Measurements from ENCODE around the gene NRG3. TPM values are rescaled to one million over a fixed set of nuclear protein-coding genes. Genes with fewer than 3 reads are reported as not detected.

NRG3 gene
- total and polyA plus RNA-seq, 2 of the 8 experiments (the other 6 are each of a cell fraction or from before 2014, with no cell fraction given) = 4.2 to 5.0 TPM

- TF ChIP-seq MAX (IDR thresholded peaks at IDR 0.05) (no peak), CHD2 (IDR thresholded peaks at IDR 0.05; ENCODE audit: low read length) (no peak), HDAC2 (IDR thresholded peaks at IDR 0.05; ENCODE audit: borderline replicate concordance in 1 of 2, low read depth in 2 of 2, low read length in 2 of 2) (no peak), TEAD4 (IDR thresholded peaks at IDR 0.05; ENCODE audit: low read depth, low read length) (no peak), SP4 (IDR thresholded peaks at IDR 0.05; ENCODE audit: low read length) (no peak), SAP30 (IDR thresholded peaks at IDR 0.05; ENCODE audit: insufficient read depth, insufficient replicate concordance, low read length) (no peak), CREB1 (IDR thresholded peaks at IDR 0.05) (no peak), NANOG (IDR thresholded peaks at IDR 0.05; ENCODE audit: insufficient read depth, low read depth, low read length, poor library complexity, severe bottlenecking) (no peak), ASH2L (IDR thresholded peaks at IDR 0.05; ENCODE audit: low read length) (no peak), RFX5 (IDR thresholded peaks at IDR 0.05; ENCODE audit: borderline replicate concordance, low read depth, low read length) (no peak)
Measured at GRCh38 chr10:82390866-82391658, 516.1 kb downstream of the NRG3 start (continued).
